ENCODE data around the gene ST3GAL5. TPM values are rescaled to one million over a fixed set of nuclear protein-coding genes. Genes with fewer than 3 reads are reported as not detected.
A peak's percentile ranks its signal among the peaks of the same experiment; 100 is the strongest.

Gene ST3GAL5
- total and polyA plus RNA-seq, 2 of the 8 experiments (the other 6 are each of a cell fraction or from before 2014, with no cell fraction given), result 1.9 to 4.5 TPM

DNA sequence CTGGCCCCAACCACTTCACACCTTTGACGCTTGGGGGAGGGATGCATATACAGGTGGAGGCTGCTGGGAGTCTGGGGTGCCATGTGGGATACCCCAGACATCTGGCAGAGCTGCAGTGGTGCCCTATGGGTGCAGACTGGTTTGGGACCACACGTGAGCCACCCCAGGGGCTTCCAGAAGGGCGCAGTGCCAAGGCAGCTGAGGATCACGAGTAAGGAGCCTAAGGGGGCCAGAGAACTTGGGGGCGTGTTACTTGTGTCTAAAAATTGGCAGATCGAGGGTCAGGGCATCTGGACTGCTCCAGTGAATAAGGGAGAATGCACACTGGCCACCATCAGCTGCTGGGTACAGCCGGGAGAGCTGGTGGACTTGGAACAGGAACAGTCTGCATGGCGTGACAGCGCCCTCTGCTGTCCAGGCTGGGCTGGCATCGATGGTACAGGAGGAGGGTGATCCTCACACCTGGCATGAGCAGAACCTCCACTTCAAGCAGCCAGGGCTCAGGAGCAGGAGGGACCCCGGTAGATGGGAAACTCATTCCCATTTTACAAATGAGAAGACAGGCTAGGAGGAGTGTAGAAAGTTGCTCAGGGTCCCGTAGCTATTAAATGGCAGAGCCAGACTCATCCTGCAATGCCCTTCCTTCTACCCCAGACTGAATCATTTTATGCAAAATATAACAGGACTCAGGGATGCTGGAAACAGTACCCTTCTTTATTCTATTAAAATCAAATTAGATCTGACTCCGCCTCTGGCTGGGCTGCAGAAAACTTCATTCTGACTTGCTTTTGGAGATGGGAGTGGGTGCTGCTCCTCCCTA is 74.6 kb downstream of the ST3GAL5 start (continued):
- TF ChIP-seq, protein P1, sequence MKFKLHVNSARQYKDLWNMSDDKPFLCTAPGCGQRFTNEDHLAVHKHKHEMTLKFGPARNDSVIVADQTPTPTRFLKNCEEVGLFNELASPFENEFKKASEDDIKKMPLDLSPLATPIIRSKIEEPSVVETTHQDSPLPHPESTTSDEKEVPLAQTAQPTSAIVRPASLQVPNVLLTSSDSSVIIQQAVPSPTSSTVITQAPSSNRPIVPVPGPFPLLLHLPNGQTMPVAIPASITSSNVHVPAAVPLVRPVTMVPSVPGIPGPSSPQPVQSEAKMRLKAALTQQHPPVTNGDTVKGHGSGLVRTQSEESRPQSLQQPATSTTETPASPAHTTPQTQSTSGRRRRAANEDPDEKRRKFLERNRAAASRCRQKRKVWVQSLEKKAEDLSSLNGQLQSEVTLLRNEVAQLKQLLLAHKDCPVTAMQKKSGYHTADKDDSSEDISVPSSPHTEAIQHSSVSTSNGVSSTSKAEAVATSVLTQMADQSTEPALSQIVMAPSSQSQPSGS (IDR thresholded peaks at IDR 0.05; ENCODE audit: low read length), result no peak
- TF ChIP-seq SIRT6 (IDR thresholded peaks at IDR 0.05; ENCODE audit: low read length), result no peak
- TF ChIP-seq CBX5 (IDR thresholded peaks at IDR 0.05; ENCODE audit: low read depth, low read length), result no peak
- no peak for TF ChIP-seq KDM1A (IDR thresholded peaks at IDR 0.05; ENCODE audit: borderline replicate concordance, low read length)
- TF ChIP-seq, protein P2, sequence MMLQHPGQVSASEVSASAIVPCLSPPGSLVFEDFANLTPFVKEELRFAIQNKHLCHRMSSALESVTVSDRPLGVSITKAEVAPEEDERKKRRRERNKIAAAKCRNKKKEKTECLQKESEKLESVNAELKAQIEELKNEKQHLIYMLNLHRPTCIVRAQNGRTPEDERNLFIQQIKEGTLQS (IDR thresholded peaks at IDR 0.05; ENCODE audit: insufficient read depth, low read depth, low read length), result no peak
- TF ChIP-seq HDAC2 (IDR thresholded peaks at IDR 0.05; ENCODE audit: borderline replicate concordance in 1 of 2, low read depth in 2 of 2, low read length in 2 of 2), result no peak
- TF ChIP-seq PHF8 (conservative IDR thresholded peaks at IDR 0.05; ENCODE audit: low read depth, low read length), result no peak
- no peak for TF ChIP-seq KDM5A (IDR thresholded peaks at IDR 0.05; ENCODE audit: low read length)
- TF ChIP-seq POLR2A (IDR thresholded peaks at IDR 0.05; ENCODE audit: control extremely low read depth in 1 of 2, low read depth in 2 of 2, low read length in 2 of 2), result no peak
- TF ChIP-seq RFX5 (IDR thresholded peaks at IDR 0.05; ENCODE audit: borderline replicate concordance, low read depth, low read length), result no peak
- no peak for TF ChIP-seq SAP30 (IDR thresholded peaks at IDR 0.05; ENCODE audit: insufficient read depth, insufficient replicate concordance, low read length)
- no peak for TF ChIP-seq CEBPB (IDR thresholded peaks at IDR 0.05; ENCODE audit: low read depth, low read length)
- 0 out of 2 replicates have a peak, but pooled peaks have one; percentile 22 for TF ChIP-seq GABPA (IDR thresholded peaks at IDR 0.05; ENCODE audit: borderline replicate concordance, insufficient read depth, low read length)
- no peak for TF ChIP-seq BRCA1 (IDR thresholded peaks at IDR 0.05; ENCODE audit: low read depth, low read length)
- no peak for TF ChIP-seq SIX5 (IDR thresholded peaks at IDR 0.05; ENCODE audit: low read depth, low read length)
- TF ChIP-seq, protein P3, sequence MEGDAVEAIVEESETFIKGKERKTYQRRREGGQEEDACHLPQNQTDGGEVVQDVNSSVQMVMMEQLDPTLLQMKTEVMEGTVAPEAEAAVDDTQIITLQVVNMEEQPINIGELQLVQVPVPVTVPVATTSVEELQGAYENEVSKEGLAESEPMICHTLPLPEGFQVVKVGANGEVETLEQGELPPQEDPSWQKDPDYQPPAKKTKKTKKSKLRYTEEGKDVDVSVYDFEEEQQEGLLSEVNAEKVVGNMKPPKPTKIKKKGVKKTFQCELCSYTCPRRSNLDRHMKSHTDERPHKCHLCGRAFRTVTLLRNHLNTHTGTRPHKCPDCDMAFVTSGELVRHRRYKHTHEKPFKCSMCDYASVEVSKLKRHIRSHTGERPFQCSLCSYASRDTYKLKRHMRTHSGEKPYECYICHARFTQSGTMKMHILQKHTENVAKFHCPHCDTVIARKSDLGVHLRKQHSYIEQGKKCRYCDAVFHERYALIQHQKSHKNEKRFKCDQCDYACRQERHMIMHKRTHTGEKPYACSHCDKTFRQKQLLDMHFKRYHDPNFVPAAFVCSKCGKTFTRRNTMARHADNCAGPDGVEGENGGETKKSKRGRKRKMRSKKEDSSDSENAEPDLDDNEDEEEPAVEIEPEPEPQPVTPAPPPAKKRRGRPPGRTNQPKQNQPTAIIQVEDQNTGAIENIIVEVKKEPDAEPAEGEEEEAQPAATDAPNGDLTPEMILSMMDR (IDR thresholded peaks at IDR 0.05; ENCODE audit: control extremely low read depth in 1 of 3, insufficient read depth in 1 of 3, low read depth in 1 of 3, low read length in 3 of 3), result peak; percentile 95 to 99 (median 99)
- TF ChIP-seq FOSL1 (IDR thresholded peaks at IDR 0.05; ENCODE audit: insufficient read depth, low read depth, low read length), result no peak
- no peak for TF ChIP-seq BACH1 (IDR thresholded peaks at IDR 0.05; ENCODE audit: low read length)
- TF ChIP-seq BCL11A (IDR thresholded peaks at IDR 0.05; ENCODE audit: low read depth in 2 of 2, low read length in 2 of 2), result no peak

Data from H1 (cell line).